ENCODE data around the gene MAST1.

GRCh38 chr19:12866416-12867119 is 28.3 kb downstream of the MAST1 start:
- no peak for TF ChIP-seq CTCF (IDR thresholded peaks at IDR 0.05)
- no peak for TF ChIP-seq POLR2A (IDR thresholded peaks at IDR 0.05)
